SK-N-MC (cell line): ENCODE results near the gene PSORS1C1.

Experiments used
- EZH2 ChIP-seq: fragments of 200-600 bp; sonication (generic); IDR thresholded peaks from one replicate; pipeline ENCODE4 v1.6.1; 2017; ENCODE audit warnings: antibody characterized with exemption
- POLR2AphosphoS5 ChIP-seq: IDR thresholded peaks from 2 replicates; pipeline ENCODE4 v1.6.1; 2012; ENCODE audit warnings: mild to moderate bottlenecking, low read depth, low read length, borderline replicate concordance

DNA sequence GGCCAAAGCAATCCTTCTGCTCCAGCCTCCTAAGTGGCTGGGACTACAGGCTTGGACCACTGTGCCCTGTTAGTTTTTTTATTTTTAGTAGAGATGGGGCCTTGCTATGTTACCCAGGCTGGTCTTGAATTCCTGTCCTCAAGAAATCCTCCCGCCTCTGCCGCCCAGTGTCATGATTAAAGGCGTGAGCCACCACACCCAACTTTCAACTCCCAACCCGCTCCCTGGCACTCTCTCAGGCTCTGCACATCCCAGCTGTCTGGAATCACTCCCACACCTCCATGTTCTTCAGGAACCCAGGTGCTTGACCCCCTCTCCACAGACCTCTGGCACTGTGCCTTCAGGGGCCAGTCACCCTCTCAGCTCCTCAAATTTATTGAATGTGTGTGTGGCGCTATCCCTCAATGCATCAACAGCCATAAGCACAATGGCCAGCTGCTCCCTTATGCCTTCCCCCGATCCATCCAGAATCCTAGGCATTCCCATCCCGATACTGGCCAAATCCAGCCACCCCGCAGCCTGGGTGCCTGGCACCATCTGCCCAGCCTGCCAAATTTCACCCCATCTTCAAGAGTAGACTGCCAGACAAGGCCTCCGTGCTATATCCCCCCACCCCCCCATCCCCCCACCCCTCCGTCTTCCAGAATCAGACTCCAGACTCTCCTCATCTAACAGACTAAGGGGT lies 56.5 kb downstream of the PSORS1C1 start:
- TF ChIP-seq POLR2AphosphoS5 (no peak), EZH2 (no peak)
